GM19438 (cell line): ENCODE data around the gene VMAC.
"Not testable (repeated sequence)": the region's sequence is repeated elsewhere in the genome, so short reads cannot be mapped to it uniquely, and the experiment has no call there.

Experiments
- ATAC-seq: cut with Tn5 transposase; IDR thresholded peaks from one replicate; pipeline ENCODE4 v1.9.1; 2021; ENCODE audit warnings: low read depth; ENCODE audit not compliant: unreplicated experiment

VMAC gene

GRCh38 chr19:5904352-5905113, at the start of gene VMAC:
Gene VMAC, plus strand, starts transcription at chr19:5904872. Its CDS starts 19 bp downstream, at chr19:5904891.
- ATAC-seq, result peak; percentile 81

GRCh38 chr19:5855151-5855550, 49.5 kb upstream of the VMAC start:
- not testable (repeated sequence) for ATAC-seq

- ATAC-seq, result no peak
Measured at GRCh38 chr19:5857203-5858081, 47.2 kb upstream of the VMAC start.

GRCh38 chr19:5863030-5863665, 41.5 kb upstream of the VMAC start:
- no peak for ATAC-seq

- ATAC-seq, result no peak
Measured at GRCh38 chr19:5864013-5864720, 40.5 kb upstream of the VMAC start.

GRCh38 chr19:5864725-5865486, 39.8 kb upstream of the VMAC start:
- no peak for ATAC-seq

GRCh38 chr19:5865772-5866171, 38.9 kb upstream of the VMAC start:
- ATAC-seq, result no peak

GRCh38 chr19:5867201-5868136, 37.2 kb upstream of the VMAC start:
- no peak for ATAC-seq

GRCh38 chr19:5870986-5871394, 33.7 kb upstream of the VMAC start:
- ATAC-seq, result no peak

GRCh38 chr19:5873617-5874199, 31.0 kb upstream of the VMAC start:
- no peak for ATAC-seq

GRCh38 chr19:5874496-5874895, 30.2 kb upstream of the VMAC start:
- ATAC-seq, result not testable (repeated sequence)

- no peak for ATAC-seq
Measured at GRCh38 chr19:5877427-5877826, 27.2 kb upstream of the VMAC start.

GRCh38 chr19:5877882-5878281, 26.8 kb upstream of the VMAC start:
- no peak for ATAC-seq

GRCh38 chr19:5880196-5880595, 24.5 kb upstream of the VMAC start:
- no peak for ATAC-seq

GRCh38 chr19:5880604-5881078, 24.0 kb upstream of the VMAC start:
- no peak for ATAC-seq

- no peak for ATAC-seq
Measured at GRCh38 chr19:5881543-5882299, 23.0 kb upstream of the VMAC start.

GRCh38 chr19:5882421-5882968, 22.2 kb upstream of the VMAC start:
- no peak for ATAC-seq
